ENCODE results near the gene VLDLR.

DNA sequence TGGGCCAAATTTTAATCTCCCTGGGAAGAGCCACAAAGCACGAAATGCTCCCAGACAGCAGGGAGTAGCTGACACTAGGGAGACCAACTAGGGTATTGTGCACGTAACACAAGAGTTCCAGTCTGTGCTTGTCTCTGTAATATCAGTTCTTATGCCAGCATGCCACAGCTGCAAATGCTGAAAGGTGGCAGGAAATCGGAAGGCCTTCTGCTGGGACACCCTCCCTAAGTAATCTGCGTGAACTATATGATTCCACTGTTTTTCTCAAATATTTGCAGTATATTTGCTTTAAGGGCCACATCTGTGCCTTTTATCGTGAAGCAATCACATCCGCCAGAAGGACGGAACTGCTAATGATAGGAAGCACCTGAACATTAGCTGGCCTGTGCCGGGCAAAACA lies 12.6 kb downstream of the VLDLR start:
- TF ChIP-seq, protein P1, sequence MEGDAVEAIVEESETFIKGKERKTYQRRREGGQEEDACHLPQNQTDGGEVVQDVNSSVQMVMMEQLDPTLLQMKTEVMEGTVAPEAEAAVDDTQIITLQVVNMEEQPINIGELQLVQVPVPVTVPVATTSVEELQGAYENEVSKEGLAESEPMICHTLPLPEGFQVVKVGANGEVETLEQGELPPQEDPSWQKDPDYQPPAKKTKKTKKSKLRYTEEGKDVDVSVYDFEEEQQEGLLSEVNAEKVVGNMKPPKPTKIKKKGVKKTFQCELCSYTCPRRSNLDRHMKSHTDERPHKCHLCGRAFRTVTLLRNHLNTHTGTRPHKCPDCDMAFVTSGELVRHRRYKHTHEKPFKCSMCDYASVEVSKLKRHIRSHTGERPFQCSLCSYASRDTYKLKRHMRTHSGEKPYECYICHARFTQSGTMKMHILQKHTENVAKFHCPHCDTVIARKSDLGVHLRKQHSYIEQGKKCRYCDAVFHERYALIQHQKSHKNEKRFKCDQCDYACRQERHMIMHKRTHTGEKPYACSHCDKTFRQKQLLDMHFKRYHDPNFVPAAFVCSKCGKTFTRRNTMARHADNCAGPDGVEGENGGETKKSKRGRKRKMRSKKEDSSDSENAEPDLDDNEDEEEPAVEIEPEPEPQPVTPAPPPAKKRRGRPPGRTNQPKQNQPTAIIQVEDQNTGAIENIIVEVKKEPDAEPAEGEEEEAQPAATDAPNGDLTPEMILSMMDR (IDR thresholded peaks at IDR 0.05): no peak
- TF ChIP-seq POLR2A (IDR thresholded peaks at IDR 0.05): no peak
